ENCODE measurements around the gene MSRB1. TPM values are rescaled to one million over a fixed set of nuclear protein-coding genes. Genes with fewer than 3 reads are reported as not detected.
A peak's percentile ranks its signal among the peaks of the same experiment; 100 is the strongest.
"Not testable (repeated sequence)": the region's sequence is repeated elsewhere in the genome, so short reads cannot be mapped to it uniquely, and the experiment has no call there.

Gene MSRB1
- total RNA-seq, 1 experiment from 2014 or later: 36.6 TPM

- no peak for DNase-seq (ENCODE audit: low read depth)
Observed at GRCh38 chr16:1978476-1979120, 35.6 kb upstream of the MSRB1 start.

- DNase-seq (ENCODE audit: low read depth): no peak
Observed at GRCh38 chr16:1977875-1978268, 34.9 kb upstream of the MSRB1 start.

GRCh38 chr16:1976951-1977874, 34.2 kb upstream of the MSRB1 start:
- DNase-seq (ENCODE audit: low read depth): no peak

GRCh38 chr16:1976216-1976520, 33.2 kb upstream of the MSRB1 start:
- no peak for DNase-seq (ENCODE audit: low read depth)

GRCh38 chr16:1975432-1976215, 32.6 kb upstream of the MSRB1 start:
- no peak for DNase-seq (ENCODE audit: low read depth)

- no peak for DNase-seq (ENCODE audit: low read depth)
Observed at GRCh38 chr16:1974157-1975070, 31.4 kb upstream of the MSRB1 start.

GRCh38 chr16:1973461-1974156, 30.6 kb upstream of the MSRB1 start:
- no peak for DNase-seq (ENCODE audit: low read depth)

GRCh38 chr16:1972490-1972877, 29.5 kb upstream of the MSRB1 start:
- no peak for DNase-seq (ENCODE audit: low read depth)

GRCh38 chr16:1971796-1972489, 28.9 kb upstream of the MSRB1 start, which contains the start of gene TBL3:
TSS of gene TBL3 (plus strand) at chr16:1972053. CDS start at chr16:1972165, 112 bp downstream.
- DNase-seq (ENCODE audit: low read depth): peak; percentile 98

- DNase-seq (ENCODE audit: low read depth): no peak
Observed at GRCh38 chr16:1968146-1968953, 25.4 kb upstream of the MSRB1 start.

- DNase-seq (ENCODE audit: low read depth): no peak
Observed at GRCh38 chr16:1966460-1966859, 23.5 kb upstream of the MSRB1 start, which contains the start of gene RNF151. TSS of gene RNF151 (plus strand) at chr16:1966856. CDS start at chr16:1966882, 26 bp downstream.

- DNase-seq (ENCODE audit: low read depth): no peak
Observed at GRCh38 chr16:1965396-1966001, 22.5 kb upstream of the MSRB1 start.

- DNase-seq (ENCODE audit: low read depth): peak; percentile 97
Observed at GRCh38 chr16:1964506-1965395, 21.8 kb upstream of the MSRB1 start, which contains the start of gene RPS2. TSS of gene RPS2 (minus strand) at chr16:1964826. CDS start at chr16:1964625, 201 bp downstream.

- no peak for DNase-seq (ENCODE audit: low read depth)
Observed at GRCh38 chr16:1963806-1964505, 21.0 kb upstream of the MSRB1 start.

GRCh38 chr16:1962161-1963153, 19.5 kb upstream of the MSRB1 start:
- not testable (repeated sequence) for DNase-seq (ENCODE audit: low read depth)
